Measurements from ENCODE around the gene NT5C2.

The NT5C2 gene

DNA sequence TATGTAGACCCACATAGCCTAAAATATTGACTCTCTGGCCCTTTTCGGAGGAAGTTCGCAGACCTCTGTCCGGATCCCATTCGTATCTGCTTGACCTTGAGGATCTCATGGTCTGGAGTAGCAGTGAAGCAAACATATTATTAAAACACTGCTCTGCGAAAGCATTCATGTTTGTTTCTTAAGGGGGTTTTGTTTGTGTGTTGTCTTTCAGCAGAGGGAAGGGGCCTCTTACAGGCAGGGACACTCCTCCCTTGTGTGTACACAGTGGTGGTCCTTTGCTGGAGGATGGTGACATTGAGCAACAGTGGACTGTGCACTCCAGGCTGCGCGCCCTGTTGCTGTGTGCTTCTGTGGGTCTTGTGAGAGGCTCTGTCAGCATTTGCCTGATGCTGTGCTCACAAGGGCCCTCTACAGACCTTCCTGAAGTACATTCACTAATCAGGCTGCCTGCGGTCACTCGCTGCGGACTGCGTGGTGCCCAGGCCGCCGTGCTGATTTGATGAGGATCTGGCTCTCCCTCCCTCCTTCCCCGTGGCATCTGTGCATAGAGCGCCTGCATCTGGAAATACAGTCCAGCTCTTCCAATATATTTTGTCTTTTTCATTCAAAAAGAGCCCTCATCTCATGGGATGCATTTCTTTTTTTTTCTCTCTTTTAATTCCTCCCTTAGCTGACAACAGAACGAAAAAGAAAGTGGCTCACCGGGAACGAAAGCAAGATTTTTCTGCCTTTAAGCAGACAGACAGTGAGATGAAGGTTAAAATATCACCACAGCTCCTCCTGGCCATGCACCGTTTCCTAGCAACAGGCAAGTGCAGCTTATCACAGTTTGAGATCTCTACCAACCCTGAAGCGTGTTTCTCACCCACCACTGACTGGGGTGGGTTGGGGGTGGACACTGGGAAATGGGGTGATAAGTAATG lies 139.2 kb downstream of the NT5C2 start:
- DNase-seq, result peak; percentile 27 to 59

DNA sequence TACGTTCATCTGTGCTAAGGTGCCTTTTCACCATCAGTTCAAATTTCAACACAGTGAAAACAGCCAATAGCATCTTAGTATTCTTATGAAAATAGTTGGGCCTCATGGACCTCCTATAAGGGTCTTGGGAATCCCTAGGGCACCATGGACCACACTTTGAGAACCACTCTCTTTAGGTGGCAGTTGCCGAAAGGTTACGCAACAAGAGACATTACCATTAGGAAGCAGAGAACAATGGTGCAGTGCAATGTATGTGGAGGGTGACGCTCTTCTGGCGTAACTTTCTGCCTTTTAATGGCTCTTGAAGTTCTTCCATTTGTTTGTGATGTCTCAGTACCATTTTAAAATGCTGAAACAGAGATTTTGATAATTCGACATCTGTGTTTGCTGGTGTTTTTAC lies 143.8 kb downstream of the NT5C2 start:
- no peak for DNase-seq

DNA sequence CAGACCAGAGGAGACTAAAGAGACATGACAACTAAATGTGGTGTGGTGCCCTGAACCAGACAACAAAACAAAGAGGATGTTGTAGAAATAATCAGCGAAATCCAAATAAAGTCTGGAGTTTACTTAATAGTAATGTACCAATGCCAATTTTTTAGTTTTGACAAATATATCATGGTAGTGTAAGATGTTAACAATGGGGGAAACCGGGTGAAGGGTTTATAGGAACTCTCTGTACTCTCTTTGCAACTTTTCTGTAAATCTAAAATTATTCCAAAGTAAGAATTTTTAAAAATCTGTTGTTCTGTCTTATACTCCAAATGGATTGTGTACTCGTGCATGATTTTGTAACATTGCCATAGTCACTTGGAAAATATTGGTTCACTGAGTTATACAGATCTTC lies 145.7 kb downstream of the NT5C2 start:
- no peak for DNase-seq

DNA sequence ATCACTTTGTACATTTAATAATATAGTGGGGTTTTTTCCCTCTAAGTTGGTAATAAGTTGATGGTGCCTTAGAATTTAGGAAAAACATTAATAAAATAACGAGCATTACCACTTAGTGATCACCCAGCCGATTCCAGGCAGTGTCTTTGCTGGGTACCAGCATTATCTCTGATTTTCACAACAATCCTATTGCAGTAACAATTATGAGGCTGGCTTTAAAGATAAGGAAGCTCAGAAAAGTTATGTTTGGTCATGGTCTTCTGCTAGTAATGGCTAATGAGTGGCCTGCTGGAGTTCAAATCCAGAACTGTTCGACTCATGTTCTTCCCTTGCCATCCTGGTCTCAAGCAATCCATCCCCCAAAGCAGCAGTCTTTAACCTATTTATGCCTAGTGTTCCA lies 147.1 kb downstream of the NT5C2 start:
- no peak for DNase-seq

DNA sequence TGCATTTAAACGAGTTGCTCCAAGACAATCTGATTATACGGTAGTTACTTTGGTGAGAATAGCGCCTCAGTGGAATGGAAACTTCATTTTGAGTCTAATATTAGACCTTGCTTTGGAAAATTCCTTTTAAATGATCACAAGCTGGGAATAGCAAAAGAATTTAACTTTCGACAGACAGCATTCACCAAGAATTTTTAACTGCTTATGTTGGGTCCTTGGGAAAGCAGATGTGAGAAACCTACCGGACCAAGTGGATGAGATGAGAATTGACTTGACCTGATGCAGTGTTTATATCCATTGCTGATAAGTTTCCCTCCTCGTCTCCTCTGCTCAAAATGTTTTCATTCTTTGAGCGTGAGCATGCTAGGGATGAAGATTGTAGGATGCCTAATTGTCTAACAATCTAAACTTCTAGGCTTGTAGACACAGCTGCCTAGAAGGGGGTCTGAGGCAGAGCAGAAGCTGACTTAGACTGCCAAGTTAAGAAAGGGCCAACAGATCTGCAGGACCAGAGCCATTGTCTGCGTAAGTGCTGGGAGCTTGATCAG lies 148.1 kb downstream of the NT5C2 start:
- no peak for DNase-seq

DNA sequence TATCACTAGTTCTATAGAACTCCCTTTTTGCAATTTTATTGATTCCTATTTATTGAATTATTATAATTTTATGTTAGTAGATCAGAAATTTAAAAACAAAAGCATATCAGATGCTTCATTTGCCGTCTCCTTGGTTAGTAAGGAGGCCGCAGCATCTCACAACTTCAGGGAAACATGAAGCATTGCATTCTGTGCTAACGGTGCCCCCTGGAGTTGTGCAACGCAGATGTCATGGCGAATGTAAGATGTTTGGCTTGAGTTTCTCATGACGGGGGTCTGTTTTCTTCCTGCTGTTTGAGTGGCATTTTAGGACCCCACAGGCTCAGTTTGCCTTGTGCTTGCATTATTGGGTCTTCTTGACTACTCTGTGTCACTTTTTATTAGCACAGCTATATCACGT lies 150.2 kb downstream of the NT5C2 start:
- no peak for DNase-seq

DNA sequence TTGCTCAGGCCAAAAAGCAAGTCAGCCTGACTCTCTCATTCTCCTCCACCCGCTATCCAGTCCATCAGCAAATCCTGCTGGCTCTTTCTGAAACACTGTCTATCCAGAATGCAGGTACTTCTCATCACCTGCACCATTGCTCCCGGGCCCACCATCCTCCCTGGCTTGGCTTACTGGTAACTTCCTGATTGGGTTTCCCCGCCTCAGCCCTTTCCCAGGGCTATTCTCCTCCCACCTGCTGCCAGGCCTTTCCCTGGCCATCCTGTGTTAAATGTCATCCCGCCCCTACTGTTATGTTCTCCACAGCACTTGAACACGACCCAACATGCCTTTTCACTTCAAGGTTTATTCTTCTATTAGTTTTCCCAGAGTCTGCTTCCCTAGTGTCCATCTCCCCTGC lies 150.9 kb downstream of the NT5C2 start:
- no peak for DNase-seq

DNA sequence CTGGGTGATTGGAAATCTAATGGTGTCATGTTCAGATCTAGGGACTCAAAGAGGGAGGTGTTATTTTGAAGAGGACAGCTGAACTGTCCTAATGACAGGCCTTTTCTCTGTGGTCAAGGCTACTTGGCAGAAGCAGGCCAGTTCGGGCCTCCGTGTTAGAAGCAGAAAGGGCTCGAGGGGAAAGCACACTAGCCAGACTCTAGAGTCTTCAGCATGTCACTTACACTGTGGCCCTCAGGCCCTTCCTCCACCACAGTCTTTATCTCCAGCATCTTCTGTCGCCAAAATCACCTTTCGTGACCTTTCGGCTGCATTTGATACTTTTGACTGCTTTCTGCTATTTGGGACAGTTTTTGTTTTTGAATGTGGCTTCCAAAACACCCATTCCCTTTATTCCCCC lies 151.7 kb downstream of the NT5C2 start:
- no peak for DNase-seq

DNA sequence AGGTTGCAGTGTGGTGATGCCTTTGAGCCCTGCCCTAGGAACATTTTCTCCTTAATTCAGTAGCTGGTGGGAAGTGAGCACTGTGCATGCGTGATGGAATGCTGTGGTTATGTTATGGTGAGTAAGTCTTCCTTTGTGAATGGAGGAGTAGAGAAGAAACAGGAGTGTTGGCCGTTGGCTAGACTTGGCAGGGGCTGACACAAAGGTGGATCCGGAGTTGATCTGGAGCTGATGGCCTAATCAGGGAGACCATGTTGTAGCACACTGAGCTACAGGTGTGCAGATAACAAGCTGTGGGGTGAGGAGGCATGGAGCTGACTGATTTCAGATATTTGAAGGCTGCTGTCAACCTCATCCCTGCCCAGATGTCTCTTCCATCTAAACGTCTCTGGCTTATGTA lies 152.7 kb downstream of the NT5C2 start:
- no peak for DNase-seq

DNA sequence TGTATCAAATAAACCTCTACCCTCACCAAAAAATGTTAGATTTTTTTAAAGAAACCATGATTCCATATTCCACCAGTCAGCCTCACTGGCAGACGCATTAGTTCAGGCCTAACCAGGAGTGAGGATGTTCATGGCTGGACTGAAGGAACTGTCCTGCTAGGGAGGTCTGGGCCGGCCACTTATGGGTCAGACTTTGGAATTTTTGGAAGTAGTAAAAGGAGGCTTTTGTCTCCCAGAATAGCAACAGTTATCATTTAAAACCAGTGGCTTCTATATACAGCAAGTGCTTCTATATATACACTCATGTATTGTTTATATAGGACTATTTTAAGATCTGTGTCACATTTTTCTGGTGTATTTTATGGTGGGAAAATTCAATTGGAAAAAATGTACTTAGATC lies 154.5 kb downstream of the NT5C2 start:
- DNase-seq, result no peak
